ENCODE results near the gene KHDRBS1.
"Not testable (repeated sequence)": the region's sequence is repeated elsewhere in the genome, so short reads cannot be mapped to it uniquely, and the experiment has no call there.

The KHDRBS1 gene

GRCh38 chr1:32014948-32015273 lies 1.2 kb downstream of the KHDRBS1 start:
- DNase-seq (ENCODE audit: extremely low read depth, insufficient read length) = no peak
- TF ChIP-seq CTCF (IDR thresholded peaks at IDR 0.05; ENCODE audit: insufficient read depth, low read length, poor library complexity, severe bottlenecking) = no peak
- Histone ChIP-seq H3K36me3 (ENCODE audit: control insufficient read depth, insufficient read depth, low read length) (no peaks in the 10 kb centered on the region; the same call in 1 of the 2 replicates), H3K4me3 (replicated peaks; ENCODE audit: low read depth, low read length) (peak overlapping the region; percentile 86), H3K27me3 (replicated peaks; ENCODE audit: control insufficient read depth, insufficient read depth, low read length) (no peaks in the 10 kb centered on the region)

GRCh38 chr1:32020339-32020738 lies 6.7 kb downstream of the KHDRBS1 start:
- Histone ChIP-seq H3K27me3 (replicated peaks; ENCODE audit: control insufficient read depth, insufficient read depth, low read length) (no peaks in the 10 kb centered on the region), H3K36me3 (ENCODE audit: control insufficient read depth, insufficient read depth, low read length) (peaks cover 2% of the 10 kb centered on the region), H3K4me3 (replicated peaks; ENCODE audit: low read depth, low read length) (no peak overlapping the region)
- no peak for DNase-seq (ENCODE audit: extremely low read depth, insufficient read length)
- TF ChIP-seq CTCF (IDR thresholded peaks at IDR 0.05; ENCODE audit: insufficient read depth, low read length, poor library complexity, severe bottlenecking) = no peak

- DNase-seq (ENCODE audit: extremely low read depth, insufficient read length); H3K27me3 ChIP-seq (replicated peaks; ENCODE audit: control insufficient read depth, insufficient read depth, low read length); H3K36me3 ChIP-seq (ENCODE audit: control insufficient read depth, insufficient read depth, low read length); H3K4me3 ChIP-seq (replicated peaks; ENCODE audit: low read depth, low read length): not testable (repeated sequence)
These were observed 7.9 kb downstream of the KHDRBS1 start for GRCh38 chr1:32021574-32022018.

GRCh38 chr1:32023351-32023750 lies 9.7 kb downstream of the KHDRBS1 start:
- no peak for DNase-seq (ENCODE audit: extremely low read depth, insufficient read length)
- TF ChIP-seq CTCF (IDR thresholded peaks at IDR 0.05; ENCODE audit: insufficient read depth, low read length, poor library complexity, severe bottlenecking) = no peak
- H3K36me3 ChIP-seq (ENCODE audit: control insufficient read depth, insufficient read depth, low read length) = peaks cover 2% of the 10 kb centered on the region

GRCh38 chr1:32025515-32025914 lies 11.8 kb downstream of the KHDRBS1 start:
- Histone ChIP-seq H3K36me3 (ENCODE audit: control insufficient read depth, insufficient read depth, low read length) (peaks cover 2% of the 10 kb centered on the region; the same call in 1 of the 2 replicates), H3K27me3 (replicated peaks; ENCODE audit: control insufficient read depth, insufficient read depth, low read length) (no peaks in the 10 kb centered on the region), H3K4me3 (replicated peaks; ENCODE audit: low read depth, low read length) (no peak overlapping the region)
- no peak for DNase-seq (ENCODE audit: extremely low read depth, insufficient read length)
- no peak for TF ChIP-seq CTCF (IDR thresholded peaks at IDR 0.05; ENCODE audit: insufficient read depth, low read length, poor library complexity, severe bottlenecking)

More at GRCh38 chr1:32023351-32023750, 9.7 kb downstream of the KHDRBS1 start:
- Histone ChIP-seq H3K4me3 (replicated peaks; ENCODE audit: low read depth, low read length) (no peak overlapping the region), H3K27me3 (replicated peaks; ENCODE audit: control insufficient read depth, insufficient read depth, low read length) (no peaks in the 10 kb centered on the region)

- no peak overlapping the region for H3K4me3 ChIP-seq (replicated peaks; ENCODE audit: low read depth, low read length)
- H3K27me3 ChIP-seq (replicated peaks; ENCODE audit: control insufficient read depth, insufficient read depth, low read length) = no peaks in the 10 kb centered on the region
- DNase-seq (ENCODE audit: extremely low read depth, insufficient read length) = no peak
- H3K36me3 ChIP-seq (ENCODE audit: control insufficient read depth, insufficient read depth, low read length) = peaks cover 2% of the 10 kb centered on the region
- TF ChIP-seq CTCF (IDR thresholded peaks at IDR 0.05; ENCODE audit: insufficient read depth, low read length, poor library complexity, severe bottlenecking) = no peak
These were observed 15.1 kb downstream of the KHDRBS1 start for GRCh38 chr1:32028746-32029145.

Data from GM06990 (cell line).